ENCODE results near the gene SH3BGRL3.

The SH3BGRL3 gene

DNA sequence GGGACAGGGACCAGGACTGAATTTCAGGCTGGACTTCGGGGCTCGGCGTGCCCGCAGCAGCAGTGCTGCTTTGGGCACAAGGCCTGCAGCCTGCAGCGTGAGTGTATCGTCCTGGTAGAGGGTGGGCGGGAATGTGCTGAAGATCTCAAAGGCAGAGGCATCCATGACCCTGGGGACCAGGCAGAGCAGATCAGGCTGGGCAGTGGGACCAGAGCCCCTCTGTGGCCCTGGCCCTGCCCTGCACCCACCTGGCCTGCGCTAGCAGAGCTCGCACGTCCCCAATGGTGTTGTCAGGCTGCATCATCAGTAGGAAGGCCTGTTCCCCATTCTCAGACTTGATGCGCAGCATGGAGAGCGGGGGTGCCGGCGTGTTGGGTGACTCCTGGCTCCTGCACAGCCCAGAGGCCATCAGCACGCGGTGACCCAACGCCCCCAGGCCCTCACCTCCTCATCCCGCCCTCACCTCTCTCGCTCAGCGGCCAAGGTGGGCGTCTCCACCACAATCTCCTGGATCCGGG is 2.6 kb downstream of the SH3BGRL3 start:
- ATAC-seq = no peak
- TF ChIP-seq ZNF70 (CRISPR knock-in tag; IDR thresholded peaks at IDR 0.05) (no peak), ZNF565 (CRISPR knock-in tag; conservative IDR thresholded peaks at IDR 0.05; ENCODE audit: low read depth) (no peak), CSDC2 (CRISPR knock-in tag; IDR thresholded peaks at IDR 0.05) (no peak), ESRRG (CRISPR knock-in tag; IDR thresholded peaks at IDR 0.05) (no peak), ZC3H10 (CRISPR knock-in tag; IDR thresholded peaks at IDR 0.05) (no peak), ISL1 (CRISPR knock-in tag; IDR thresholded peaks at IDR 0.05) (no peak), PPARA (CRISPR knock-in tag; IDR thresholded peaks at IDR 0.05; ENCODE audit: borderline replicate concordance) (no peak), TCF4 (CRISPR knock-in tag; IDR thresholded peaks at IDR 0.05; ENCODE audit: borderline replicate concordance) (no peak), TOX (CRISPR knock-in tag; IDR thresholded peaks at IDR 0.05; ENCODE audit: borderline replicate concordance) (no peak), OSR1 (CRISPR knock-in tag; IDR thresholded peaks at IDR 0.05) (no peak), RARB (CRISPR knock-in tag; IDR thresholded peaks at IDR 0.05) (no peak), SNAI2 (CRISPR knock-in tag; IDR thresholded peaks at IDR 0.05) (no peak), BACH2 (CRISPR knock-in tag; IDR thresholded peaks at IDR 0.05; ENCODE audit: borderline replicate concordance) (no peak)
- TF ChIP-seq, protein P1, sequence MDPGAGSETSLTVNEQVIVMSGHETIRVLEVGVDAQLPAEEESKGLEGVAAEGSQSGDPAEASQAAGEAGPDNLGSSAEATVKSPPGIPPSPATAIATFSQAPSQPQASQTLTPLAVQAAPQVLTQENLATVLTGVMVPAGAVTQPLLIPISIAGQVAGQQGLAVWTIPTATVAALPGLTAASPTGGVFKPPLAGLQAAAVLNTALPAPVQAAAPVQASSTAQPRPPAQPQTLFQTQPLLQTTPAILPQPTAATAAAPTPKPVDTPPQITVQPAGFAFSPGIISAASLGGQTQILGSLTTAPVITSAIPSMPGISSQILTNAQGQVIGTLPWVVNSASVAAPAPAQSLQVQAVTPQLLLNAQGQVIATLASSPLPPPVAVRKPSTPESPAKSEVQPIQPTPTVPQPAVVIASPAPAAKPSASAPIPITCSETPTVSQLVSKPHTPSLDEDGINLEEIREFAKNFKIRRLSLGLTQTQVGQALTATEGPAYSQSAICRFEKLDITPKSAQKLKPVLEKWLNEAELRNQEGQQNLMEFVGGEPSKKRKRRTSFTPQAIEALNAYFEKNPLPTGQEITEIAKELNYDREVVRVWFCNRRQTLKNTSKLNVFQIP (CRISPR knock-in tag; IDR thresholded peaks at IDR 0.05; ENCODE audit: borderline replicate concordance, low read depth) = no peak
- TF ChIP-seq, protein P2, sequence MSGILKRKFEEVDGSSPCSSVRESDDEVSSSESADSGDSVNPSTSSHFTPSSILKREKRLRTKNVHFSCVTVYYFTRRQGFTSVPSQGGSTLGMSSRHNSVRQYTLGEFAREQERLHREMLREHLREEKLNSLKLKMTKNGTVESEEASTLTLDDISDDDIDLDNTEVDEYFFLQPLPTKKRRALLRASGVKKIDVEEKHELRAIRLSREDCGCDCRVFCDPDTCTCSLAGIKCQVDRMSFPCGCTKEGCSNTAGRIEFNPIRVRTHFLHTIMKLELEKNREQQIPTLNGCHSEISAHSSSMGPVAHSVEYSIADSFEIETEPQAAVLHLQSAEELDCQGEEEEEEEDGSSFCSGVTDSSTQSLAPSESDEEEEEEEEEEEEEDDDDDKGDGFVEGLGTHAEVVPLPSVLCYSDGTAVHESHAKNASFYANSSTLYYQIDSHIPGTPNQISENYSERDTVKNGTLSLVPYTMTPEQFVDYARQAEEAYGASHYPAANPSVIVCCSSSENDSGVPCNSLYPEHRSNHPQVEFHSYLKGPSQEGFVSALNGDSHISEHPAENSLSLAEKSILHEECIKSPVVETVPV (CRISPR knock-in tag; IDR thresholded peaks at IDR 0.05) = no peak

DNA sequence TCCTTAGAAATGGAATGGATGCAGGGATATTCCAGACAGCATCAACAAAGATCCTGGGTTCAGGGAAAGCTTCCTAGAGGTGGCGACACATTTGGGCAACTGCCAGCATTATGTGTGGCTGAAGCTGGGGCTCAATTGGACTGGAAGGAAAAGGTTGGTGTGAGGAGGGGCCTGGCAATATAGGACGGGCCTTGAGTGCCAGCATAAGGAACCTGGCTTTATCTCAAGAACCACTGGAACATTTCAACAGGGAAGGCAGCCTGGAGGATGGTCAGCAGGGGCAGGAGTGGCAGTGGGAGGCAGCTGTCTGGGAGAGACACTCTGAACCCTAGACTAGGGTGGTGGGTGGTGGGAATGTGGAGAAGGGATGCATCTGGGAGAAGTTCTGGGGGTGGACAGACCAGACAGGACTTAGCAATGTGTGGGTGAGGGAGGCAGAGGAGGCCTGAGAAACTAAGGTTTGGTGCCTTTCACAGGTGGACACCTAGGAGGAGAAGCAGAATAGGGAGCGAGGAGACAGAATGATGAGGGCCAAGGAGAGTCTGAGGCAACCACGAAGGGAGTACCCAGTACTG is 3.5 kb downstream of the SH3BGRL3 start:
- TF ChIP-seq OSR1 (CRISPR knock-in tag; IDR thresholded peaks at IDR 0.05) (no peak), ESRRG (CRISPR knock-in tag; IDR thresholded peaks at IDR 0.05) (no peak), PPARA (CRISPR knock-in tag; IDR thresholded peaks at IDR 0.05; ENCODE audit: borderline replicate concordance) (no peak), TOX (CRISPR knock-in tag; IDR thresholded peaks at IDR 0.05; ENCODE audit: borderline replicate concordance) (no peak), RARB (CRISPR knock-in tag; IDR thresholded peaks at IDR 0.05) (no peak), ZFP30 (CRISPR knock-in tag; IDR thresholded peaks at IDR 0.05) (no peak), ZNF8 (CRISPR knock-in tag; IDR thresholded peaks at IDR 0.05) (no peak)
- TF ChIP-seq, protein P3, sequence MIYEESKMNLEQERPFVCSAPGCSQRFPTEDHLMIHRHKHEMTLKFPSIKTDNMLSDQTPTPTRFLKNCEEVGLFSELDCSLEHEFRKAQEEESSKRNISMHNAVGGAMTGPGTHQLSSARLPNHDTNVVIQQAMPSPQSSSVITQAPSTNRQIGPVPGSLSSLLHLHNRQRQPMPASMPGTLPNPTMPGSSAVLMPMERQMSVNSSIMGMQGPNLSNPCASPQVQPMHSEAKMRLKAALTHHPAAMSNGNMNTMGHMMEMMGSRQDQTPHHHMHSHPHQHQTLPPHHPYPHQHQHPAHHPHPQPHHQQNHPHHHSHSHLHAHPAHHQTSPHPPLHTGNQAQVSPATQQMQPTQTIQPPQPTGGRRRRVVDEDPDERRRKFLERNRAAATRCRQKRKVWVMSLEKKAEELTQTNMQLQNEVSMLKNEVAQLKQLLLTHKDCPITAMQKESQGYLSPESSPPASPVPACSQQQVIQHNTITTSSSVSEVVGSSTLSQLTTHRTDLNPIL (CRISPR knock-in tag; IDR thresholded peaks at IDR 0.05; ENCODE audit: low read depth) = no peak
- ATAC-seq = no peak

DNA sequence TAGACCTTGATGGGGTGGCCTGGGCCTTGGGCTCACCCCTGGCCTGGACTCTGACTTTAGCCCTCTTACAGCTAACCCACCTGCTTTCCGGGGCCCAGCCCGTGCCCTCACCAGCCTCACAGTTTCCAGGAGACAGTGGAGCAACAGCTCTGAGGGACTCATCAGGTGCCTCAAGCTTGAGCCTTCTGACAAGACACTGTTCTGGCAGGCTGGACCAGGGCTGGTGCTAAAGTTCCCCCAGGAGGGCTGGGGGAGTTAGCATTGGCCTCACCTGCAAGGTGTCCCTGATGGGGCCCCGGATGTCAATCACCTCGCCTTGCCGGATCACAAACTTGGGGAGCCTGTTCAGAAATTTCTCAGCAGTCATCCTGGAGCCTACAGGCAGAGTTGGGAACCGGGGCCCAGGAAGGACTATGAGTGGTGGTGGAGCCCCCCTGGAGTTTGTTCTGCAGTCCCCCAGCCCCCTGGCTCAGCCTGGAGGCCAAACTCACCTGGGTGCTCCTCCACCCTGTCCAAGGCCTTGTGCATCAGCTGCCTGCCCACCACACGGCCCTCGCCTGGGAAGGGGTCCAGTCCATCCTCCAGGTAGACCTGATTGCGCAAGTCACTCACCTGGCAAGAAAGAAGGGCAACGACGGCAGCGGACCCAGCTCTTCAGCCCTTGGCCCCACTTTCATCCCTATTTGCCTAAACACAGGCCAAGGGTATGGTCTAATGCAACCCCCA is 4.1 kb downstream of the SH3BGRL3 start:
- TF ChIP-seq ZNF8 (CRISPR knock-in tag; IDR thresholded peaks at IDR 0.05) (no peak), GLIS3 (CRISPR knock-in tag; IDR thresholded peaks at IDR 0.05) (no peak), PPARA (CRISPR knock-in tag; IDR thresholded peaks at IDR 0.05; ENCODE audit: borderline replicate concordance) (no peak), OSR1 (CRISPR knock-in tag; IDR thresholded peaks at IDR 0.05) (no peak), ESRRG (CRISPR knock-in tag; IDR thresholded peaks at IDR 0.05) (no peak), CSDC2 (CRISPR knock-in tag; IDR thresholded peaks at IDR 0.05) (no peak), ISL1 (CRISPR knock-in tag; IDR thresholded peaks at IDR 0.05) (no peak), TCF4 (CRISPR knock-in tag; IDR thresholded peaks at IDR 0.05; ENCODE audit: borderline replicate concordance) (no peak), ZNF565 (CRISPR knock-in tag; conservative IDR thresholded peaks at IDR 0.05; ENCODE audit: low read depth) (no peak)
- TF ChIP-seq, protein P4, sequence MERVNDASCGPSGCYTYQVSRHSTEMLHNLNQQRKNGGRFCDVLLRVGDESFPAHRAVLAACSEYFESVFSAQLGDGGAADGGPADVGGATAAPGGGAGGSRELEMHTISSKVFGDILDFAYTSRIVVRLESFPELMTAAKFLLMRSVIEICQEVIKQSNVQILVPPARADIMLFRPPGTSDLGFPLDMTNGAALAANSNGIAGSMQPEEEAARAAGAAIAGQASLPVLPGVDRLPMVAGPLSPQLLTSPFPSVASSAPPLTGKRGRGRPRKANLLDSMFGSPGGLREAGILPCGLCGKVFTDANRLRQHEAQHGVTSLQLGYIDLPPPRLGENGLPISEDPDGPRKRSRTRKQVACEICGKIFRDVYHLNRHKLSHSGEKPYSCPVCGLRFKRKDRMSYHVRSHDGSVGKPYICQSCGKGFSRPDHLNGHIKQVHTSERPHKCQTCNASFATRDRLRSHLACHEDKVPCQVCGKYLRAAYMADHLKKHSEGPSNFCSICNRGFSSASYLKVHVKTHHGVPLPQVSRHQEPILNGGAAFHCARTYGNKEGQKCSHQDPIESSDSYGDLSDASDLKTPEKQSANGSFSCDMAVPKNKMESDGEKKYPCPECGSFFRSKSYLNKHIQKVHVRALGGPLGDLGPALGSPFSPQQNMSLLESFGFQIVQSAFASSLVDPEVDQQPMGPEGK (CRISPR knock-in tag; IDR thresholded peaks at IDR 0.05; ENCODE audit: borderline replicate concordance) = no peak
- TF ChIP-seq, protein P1 (CRISPR knock-in tag; IDR thresholded peaks at IDR 0.05; ENCODE audit: borderline replicate concordance, low read depth) = no peak
- TF ChIP-seq, protein P5, sequence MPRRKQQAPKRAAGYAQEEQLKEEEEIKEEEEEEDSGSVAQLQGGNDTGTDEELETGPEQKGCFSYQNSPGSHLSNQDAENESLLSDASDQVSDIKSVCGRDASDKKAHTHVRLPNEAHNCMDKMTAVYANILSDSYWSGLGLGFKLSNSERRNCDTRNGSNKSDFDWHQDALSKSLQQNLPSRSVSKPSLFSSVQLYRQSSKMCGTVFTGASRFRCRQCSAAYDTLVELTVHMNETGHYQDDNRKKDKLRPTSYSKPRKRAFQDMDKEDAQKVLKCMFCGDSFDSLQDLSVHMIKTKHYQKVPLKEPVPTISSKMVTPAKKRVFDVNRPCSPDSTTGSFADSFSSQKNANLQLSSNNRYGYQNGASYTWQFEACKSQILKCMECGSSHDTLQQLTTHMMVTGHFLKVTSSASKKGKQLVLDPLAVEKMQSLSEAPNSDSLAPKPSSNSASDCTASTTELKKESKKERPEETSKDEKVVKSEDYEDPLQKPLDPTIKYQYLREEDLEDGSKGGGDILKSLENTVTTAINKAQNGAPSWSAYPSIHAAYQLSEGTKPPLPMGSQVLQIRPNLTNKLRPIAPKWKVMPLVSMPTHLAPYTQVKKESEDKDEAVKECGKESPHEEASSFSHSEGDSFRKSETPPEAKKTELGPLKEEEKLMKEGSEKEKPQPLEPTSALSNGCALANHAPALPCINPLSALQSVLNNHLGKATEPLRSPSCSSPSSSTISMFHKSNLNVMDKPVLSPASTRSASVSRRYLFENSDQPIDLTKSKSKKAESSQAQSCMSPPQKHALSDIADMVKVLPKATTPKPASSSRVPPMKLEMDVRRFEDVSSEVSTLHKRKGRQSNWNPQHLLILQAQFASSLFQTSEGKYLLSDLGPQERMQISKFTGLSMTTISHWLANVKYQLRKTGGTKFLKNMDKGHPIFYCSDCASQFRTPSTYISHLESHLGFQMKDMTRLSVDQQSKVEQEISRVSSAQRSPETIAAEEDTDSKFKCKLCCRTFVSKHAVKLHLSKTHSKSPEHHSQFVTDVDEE (CRISPR knock-in tag; IDR thresholded peaks at IDR 0.05) = no peak
- ATAC-seq = no peak
